H1 (cell line): ENCODE data around the gene SLC35F1. TPM values are rescaled to one million over a fixed set of nuclear protein-coding genes. Genes with fewer than 3 reads are reported as not detected.

Experiments used
- CTCF ChIA-PET: fragments of 300-600 bp; sonication (Branson Sonifier 250); formaldehyde crosslinking; loops from one replicate; lab custom pipeline; 2021; ENCODE audit not compliant: partially characterized antibody; lab: Charles Lee
- POLR2A ChIA-PET: fragments of 300-600 bp; sonication (Branson Sonifier 250); formaldehyde crosslinking; loops from one replicate; lab custom pipeline; 2021; ENCODE audit warnings: inconsistent platforms; ENCODE audit not compliant: partially characterized antibody; lab: Charles Lee
- DNase-seq, 2 experiments: peaks; one replicate each; pipeline versions ENCODE4 v3.0.0 to v3.0.0-alpha.2; 2010 to 2022; ENCODE audit warnings: low spot score in 2 of 2, low read depth in 1 of 2, mixed read lengths in 1 of 2
- FAIRE-seq: peaks from 2 replicates; lab custom pipeline; 2011; peaks lifted over from hg19 to GRCh38; lab: Jason Lieb, UNC
- H2AFZ ChIP-seq: 2 replicates; pipeline ENCODE4 v1.8.1; 2012; ENCODE audit warnings: low read length, inconsistent platforms
- H2AK5ac ChIP-seq: 2 replicates; pipeline ENCODE4 v1.6.1; 2013; ENCODE audit warnings: low read depth, low read length
- H2BK120ac ChIP-seq: replicated peaks from 2 replicates; pipeline ENCODE3; 2013; ENCODE audit warnings: low read depth, low read length, inconsistent platforms
- H2BK12ac ChIP-seq: 2 replicates; pipeline ENCODE4 v1.6.1; 2013; ENCODE audit warnings: low read depth, low read length
- H2BK15ac ChIP-seq: 2 replicates; pipeline ENCODE4 v1.6.1; 2013; ENCODE audit warnings: low read length
- H2BK20ac ChIP-seq: 2 replicates; pipeline ENCODE4 v1.6.1; 2013; ENCODE audit warnings: low read length
- H2BK5ac ChIP-seq: 2 replicates; pipeline ENCODE4 v1.6.1; 2013; ENCODE audit warnings: low read depth, low read length
- H3K14ac ChIP-seq: 2 replicates; pipeline ENCODE4 v1.6.1; 2013; ENCODE audit warnings: inconsistent platforms; ENCODE audit not compliant: insufficient read length
- H3K18ac ChIP-seq: 2 replicates; pipeline ENCODE4 v1.6.1; 2013; ENCODE audit warnings: low read length; ENCODE audit errors: extremely low read depth
- H3K23ac ChIP-seq: 2 replicates; pipeline ENCODE4 v1.6.1; 2013; ENCODE audit warnings: inconsistent platforms; ENCODE audit not compliant: insufficient read length
- H3K23me2 ChIP-seq: 2 replicates; pipeline ENCODE4 v1.6.1; 2013; ENCODE audit warnings: low read depth, low read length
- H3K27ac ChIP-seq: 2 replicates; pipeline ENCODE4 v1.6.1; 2011; ENCODE audit warnings: low read depth, low read length, inconsistent platforms
- H3K27me3 ChIP-seq, 4 experiments: replicated peaks in 1 of 4; 1 replicate in 1 of 4; 2 replicates in 3 of 4; pipeline versions ENCODE4 v1.6.1 to v1.8.1; 2011 to 2013; ENCODE audit warnings: low read length in 3 of 4, mild to moderate bottlenecking in 3 of 4, inconsistent platforms in 2 of 4, mixed read lengths in 2 of 4, moderate library complexity in 1 of 4; ENCODE audit not compliant: control insufficient read depth in 3 of 4, insufficient read depth in 3 of 4; ENCODE audit errors: extremely low read depth in 1 of 4
- H3K36me3 ChIP-seq, 4 experiments: 2 replicates each; pipeline versions ENCODE4 v1.6.1 to v1.8.1; 2011 to 2013; ENCODE audit warnings: mild to moderate bottlenecking in 4 of 4, low read length in 3 of 4, moderate library complexity in 2 of 4, control low read depth in 1 of 4, inconsistent platforms in 1 of 4; ENCODE audit not compliant: insufficient read depth in 4 of 4, control insufficient read depth in 2 of 4
- H3K4ac ChIP-seq: replicated peaks from 2 replicates; pipeline ENCODE3; 2013; ENCODE audit warnings: low read length, low read depth, mixed read lengths, inconsistent platforms; ENCODE audit not compliant: insufficient read length
- H3K4me1 ChIP-seq, 4 experiments: replicated peaks in 1 of 4; 1 replicate in 1 of 4; 2 replicates in 3 of 4; pipeline versions ENCODE4 v1.6.1 to v1.8.1; 2011 to 2013; ENCODE audit warnings: low read length in 3 of 4, inconsistent platforms in 2 of 4, mixed read lengths in 1 of 4; ENCODE audit not compliant: insufficient read depth in 4 of 4, control insufficient read depth in 3 of 4
- H3K4me2 ChIP-seq, 2 experiments: 2 replicates each; pipeline versions ENCODE4 v1.6.1 to v1.8.1; 2011 to 2013; ENCODE audit warnings: low read depth in 2 of 2, low read length in 2 of 2, control low read depth in 1 of 2, inconsistent platforms in 1 of 2, mild to moderate bottlenecking in 1 of 2; ENCODE audit not compliant: insufficient read depth in 1 of 2
- H3K4me3 ChIP-seq, 4 experiments: fragments of 200-600, 300-600 bp in 1 of 4; sonication (generic), shearing (Covaris generic), sonication (Bioruptor Twin) in 1 of 4; 2 replicates each; pipeline versions ENCODE4 v1.5.1 to v1.8.1; 2011 to 2016; ENCODE audit warnings: low read length in 4 of 4, low read depth in 3 of 4, control low read depth in 2 of 4, inconsistent platforms in 2 of 4, mild to moderate bottlenecking in 2 of 4, mixed read lengths in 1 of 4, moderate library complexity in 1 of 4; ENCODE audit not compliant: insufficient read depth in 2 of 4; ENCODE audit errors: extremely low read depth in 1 of 4
- H3K56ac ChIP-seq: replicated peaks from 2 replicates; pipeline ENCODE3; 2013; ENCODE audit warnings: low read depth, mild to moderate bottlenecking, mixed read lengths, low read length, inconsistent platforms; ENCODE audit not compliant: insufficient read length
- H3K79me1 ChIP-seq: 2 replicates; pipeline ENCODE4 v1.6.1; 2013; ENCODE audit warnings: low read depth, low read length, control low read depth
- H3K79me2 ChIP-seq, 2 experiments: 2 replicates each; pipeline versions ENCODE4 v1.6.1 to v1.8.1; 2012 to 2013; ENCODE audit warnings: low read length in 2 of 2, mild to moderate bottlenecking in 2 of 2, inconsistent platforms in 1 of 2; ENCODE audit not compliant: insufficient read depth in 2 of 2, control insufficient read depth in 1 of 2
- H3K9ac ChIP-seq, 4 experiments: replicated peaks in 1 of 4; 1 replicate in 1 of 4; 2 replicates in 3 of 4; pipeline versions ENCODE4 v1.6.1 to v1.8.1; 2011 to 2013; ENCODE audit warnings: low read depth in 3 of 4, low read length in 3 of 4, control low read depth in 2 of 4, mild to moderate bottlenecking in 2 of 4, moderate library complexity in 2 of 4, inconsistent platforms in 1 of 4; ENCODE audit errors: extremely low read depth in 1 of 4
- H3K9me3 ChIP-seq, 2 experiments: 2 replicates each; pipeline versions ENCODE4 v1.6.1 to v1.8.1; 2012 to 2013; ENCODE audit warnings: mild to moderate bottlenecking in 2 of 2, moderate library complexity in 2 of 2, control low read depth in 1 of 2, inconsistent platforms in 1 of 2, low read depth in 1 of 2, low read length in 1 of 2, mixed read lengths in 1 of 2; ENCODE audit not compliant: insufficient read depth in 2 of 2
- H4K20me1 ChIP-seq, 2 experiments: replicated peaks in 1 of 2; 2 replicates each; pipeline versions ENCODE3 to v1.8.1; 2011 to 2013; ENCODE audit warnings: inconsistent platforms in 2 of 2, low read length in 2 of 2, mild to moderate bottlenecking in 1 of 2; ENCODE audit not compliant: insufficient read depth in 2 of 2, control insufficient read depth in 1 of 2
- H4K5ac ChIP-seq: 2 replicates; pipeline ENCODE4 v1.6.1; 2013; ENCODE audit warnings: low read length, low read depth, mixed read lengths, inconsistent platforms; ENCODE audit not compliant: insufficient read length
- H4K8ac ChIP-seq: 2 replicates; pipeline ENCODE4 v1.8.0; 2013; ENCODE audit warnings: mild to moderate bottlenecking, moderate library complexity, low read length, inconsistent platforms; ENCODE audit not compliant: insufficient read depth; ENCODE audit errors: extremely low read depth
- H4K91ac ChIP-seq: replicated peaks from 2 replicates; pipeline ENCODE3; 2013; ENCODE audit warnings: low read length, mixed read lengths, inconsistent platforms; ENCODE audit not compliant: insufficient read length
- BRCA1 ChIP-seq: IDR thresholded peaks from 2 replicates; pipeline ENCODE4 v1.6.1; 2012; ENCODE audit warnings: low read depth, low read length, improper control_type of control experiment
- CBX5 ChIP-seq: fragments of 300-800, 300-1000 bp; sonication (generic); IDR thresholded peaks from 2 replicates; pipeline ENCODE4 v1.7.1; 2016; ENCODE audit warnings: antibody characterized with exemption, low read length, low read depth
- CHD1 ChIP-seq: IDR thresholded peaks from 2 replicates; pipeline ENCODE4 v1.6.1; 2012; ENCODE audit warnings: low read depth, low read length, improper control_type of control experiment
- CTBP2 ChIP-seq: IDR thresholded peaks from 2 replicates; pipeline ENCODE4 v1.7.0; 2011; ENCODE audit warnings: borderline replicate concordance, mild to moderate bottlenecking, moderate library complexity, mixed read lengths, low read length; ENCODE audit not compliant: insufficient read depth, insufficient read length
- FOSL1 ChIP-seq: IDR thresholded peaks from 2 replicates; pipeline ENCODE4 v1.6.1; 2011; ENCODE audit warnings: mild to moderate bottlenecking, low read depth, low read length, moderate library complexity; ENCODE audit not compliant: insufficient read depth
- SAP30 ChIP-seq: fragments of 300-600 bp; sonication (generic); IDR thresholded peaks from 2 replicates; pipeline ENCODE4 v1.7.1; 2012; ENCODE audit warnings: low read length, moderate library complexity, mild to moderate bottlenecking, inconsistent platforms; ENCODE audit not compliant: insufficient read depth, insufficient replicate concordance
- SIN3A ChIP-seq, 2 experiments: IDR thresholded peaks in 1 of 2; conservative IDR thresholded peaks in 1 of 2; 2 replicates each; pipeline ENCODE4 v1.6.1; 2011 to 2012; ENCODE audit warnings: low read length in 2 of 2, improper control_type of control experiment in 1 of 2, low read depth in 1 of 2, mild to moderate bottlenecking in 1 of 2
- SIX5 ChIP-seq: IDR thresholded peaks from 2 replicates; pipeline ENCODE4 v1.6.1; 2011; ENCODE audit warnings: mild to moderate bottlenecking, low read depth, low read length
- SP4 ChIP-seq: IDR thresholded peaks from 2 replicates; pipeline ENCODE4 v1.6.1; 2012; ENCODE audit warnings: low read length, inconsistent platforms
- TBP ChIP-seq: IDR thresholded peaks from 2 replicates; pipeline ENCODE4 v1.6.1; 2011; ENCODE audit warnings: low read depth, low read length, improper control_type of control experiment
- WGBS, 2 experiments: shearing (Covaris generic) in 1 of 2; methylation state at CpG; one replicate each; pipeline versions ENCODE4 v1.1.6 to v1.1.7; 2013 to 2015; ENCODE audit warnings: low lambda C conversion rate in 2 of 2, mixed read lengths in 2 of 2, inconsistent platforms in 1 of 2, low coverage in 1 of 2, missing lambda C conversion rate in 1 of 2; ENCODE audit not compliant: insufficient replicate concordance in 2 of 2, insufficient coverage in 1 of 2, insufficient read length in 1 of 2; ENCODE audit errors: extremely low coverage in 1 of 2, missing lambda C conversion rate in 1 of 2; 5-methylcytosine and 5-hydroxymethylcytosine counted together
- polyA plus RNA-seq, 7 experiments: library from polyadenylated mRNA; depleted of rRNA in 3 of 7; stranded (reverse) in 5 of 7; unstranded in 2 of 7; fragments of >200 nt in 5 of 7; fragments of 200-250 nt in 2 of 7; gene quantifications; 1 replicate in 5 of 7; 2 replicates in 1 of 7; 4 replicates in 1 of 7; pipeline versions ENCODE4 v1.2.1 to v1.2.3, GENCODE V29; 2011 to 2013; ENCODE audit warnings: missing spikeins in 2 of 7, mixed read lengths in 2 of 7
- total RNA-seq: library from RNA; stranded (reverse); fragmentation: NEBNext Ultra II Directional; extraction: Animal tissue kit (Norgen Biotek cat#: 25700); gene quantifications from 2 replicates; pipeline ENCODE4 v1.2.1, GENCODE V29; 2021
- TF ChIP-seq, protein P1 (sequence below): IDR thresholded peaks from 2 replicates; pipeline ENCODE4 v1.6.1; 2012; ENCODE audit warnings: inconsistent platforms

Gene SLC35F1
- total and polyA plus RNA-seq, 2 of the 8 experiments (the other 6 are each of a cell fraction or from before 2014, with no cell fraction given) = 7.0 to 10.0 TPM

DNA sequence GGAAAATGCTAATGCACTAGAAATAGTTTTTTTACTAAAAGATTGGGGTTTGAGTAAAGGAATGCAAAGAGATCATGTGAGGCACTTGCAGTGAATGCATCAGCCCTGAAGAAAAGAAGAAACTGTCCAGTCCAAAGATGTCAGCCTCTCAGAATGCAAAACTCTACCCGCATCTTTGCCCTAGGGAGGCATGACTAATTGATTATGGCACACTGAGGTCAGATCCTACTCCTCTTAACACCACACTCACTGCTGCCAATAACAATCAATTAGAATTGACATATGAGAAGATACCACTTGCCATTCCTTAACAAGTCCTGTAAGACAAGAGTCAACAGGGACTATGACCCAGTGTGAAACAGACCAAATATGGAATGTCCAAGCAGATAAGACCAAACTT is 378.7 kb downstream of the SLC35F1 start:
- no peak for DNase-seq
- no peak for TF ChIP-seq BRCA1
- no peak for TF ChIP-seq SIX5
- TF ChIP-seq SIN3A (conservative IDR thresholded peaks at IDR 0.05 in 1 of 2, IDR thresholded peaks at IDR 0.05 in 1 of 2; ENCODE audit: low read depth in 1 of 2, low read length in 2 of 2) = no peak
- no peak for TF ChIP-seq SAP30
- TF ChIP-seq FOSL1 = no peak
- TF ChIP-seq SP4 = no peak
- no peak for TF ChIP-seq CTBP2
- TF ChIP-seq, protein P1, sequence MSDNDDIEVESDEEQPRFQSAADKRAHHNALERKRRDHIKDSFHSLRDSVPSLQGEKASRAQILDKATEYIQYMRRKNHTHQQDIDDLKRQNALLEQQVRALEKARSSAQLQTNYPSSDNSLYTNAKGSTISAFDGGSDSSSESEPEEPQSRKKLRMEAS = no peak
- no peak for TF ChIP-seq TBP
- TF ChIP-seq CBX5 = no peak
- no peak for TF ChIP-seq CHD1
- no peaks in the 10 kb centered on the region for H3K79me1 ChIP-seq
- H3K9ac ChIP-seq = no peak overlapping the region
- no peaks in the 10 kb centered on the region for H3K23me2 ChIP-seq
- H4K91ac ChIP-seq = no peak overlapping the region
- no peaks in the 10 kb centered on the region for H3K36me3 ChIP-seq
- no peak overlapping the region for H4K8ac ChIP-seq
- no peaks in the 10 kb centered on the region for H3K79me2 ChIP-seq
- H3K9me3 ChIP-seq = no peaks in the 10 kb centered on the region
- H3K18ac ChIP-seq = no peak overlapping the region
- H2BK15ac ChIP-seq = no peak overlapping the region
- H3K4me3 ChIP-seq = no peak overlapping the region
- H3K4me2 ChIP-seq = no peak overlapping the region
- H2BK12ac ChIP-seq = no peak overlapping the region
- H3K27me3 ChIP-seq = no peaks in the 10 kb centered on the region
- H4K5ac ChIP-seq = no peak overlapping the region
- WGBS, 2 experiments = 100% methylated on average over 1 of the region's 1 CpG; no CpG with 5 or more reads in 1 of the 2 experiments
- H2AK5ac ChIP-seq = no peak overlapping the region
- no peak overlapping the region for H2BK20ac ChIP-seq
- H2AFZ ChIP-seq = no peak overlapping the region
- no peak overlapping the region for H2BK5ac ChIP-seq
- ChIA-PET CTCF (interaction anchor here (0.6 to 6.5 kb wide), 34 partner anchors 13 to 935 kb away, joined by 3 to 52 read pairs (median 6); partner anchors contain the start of gene PLN), POLR2A (no interaction called here)
- no peak overlapping the region for H3K27ac ChIP-seq
- H3K14ac ChIP-seq = no peak overlapping the region
- peaks cover 0 to 12% (median 5%) of the 10 kb centered on the region in 4 experiments; a peak in 4 of 7 replicates for H3K4me1 ChIP-seq
- H3K23ac ChIP-seq = no peak overlapping the region
- no peak for FAIRE-seq
- no peak overlapping the region for H2BK120ac ChIP-seq
- no peaks in the 10 kb centered on the region for H4K20me1 ChIP-seq
- H3K4ac ChIP-seq = no peak overlapping the region
- no peak overlapping the region for H3K56ac ChIP-seq
